ENCODE results near the gene PTPN7.

- TF ChIP-seq CTCF (IDR thresholded peaks at IDR 0.05; ENCODE audit: poor library complexity) (no peak), EZH2phosphoT487 (IDR thresholded peaks at IDR 0.05; ENCODE audit: low read depth, severe bottlenecking, unreplicated experiment) (no peak)
These were observed 25.7 kb downstream of the PTPN7 start for GRCh38 chr1:202134645-202135172.
